HCT116 (cell line): ENCODE results near the gene ERC1. TPM values are rescaled to one million over a fixed set of nuclear protein-coding genes. Genes with fewer than 3 reads are reported as not detected.

Experiments
- ATAC-seq: fragments of 200-7000 bp; cut with Tn5 transposase; 2 replicates; pipeline ENCODE4 v1.9.1; 2020; ENCODE audit warnings: mild to moderate bottlenecking, moderate library complexity
- BruUV-seq: library from RNA; stranded (reverse); fragments of 400-500 nt; replicated peaks from 2 replicates; lab custom pipeline; 2021; lab: Mats Ljungman, UMichigan
- CTCF ChIA-PET: fragments of 300-600 bp; sonication (Branson Sonifier 250); formaldehyde crosslinking; loops from one replicate; lab custom pipeline; 2021; ENCODE audit warnings: antibody characterized with exemption; lab: Charles Lee
- POLR2A ChIA-PET: fragments of 300-600, 350-600 bp; sonication (Branson Sonifier 250); formaldehyde crosslinking; loops from one replicate; lab custom pipeline; 2021; ENCODE audit warnings: antibody characterized with exemption; lab: Charles Lee
- RAD21 ChIA-PET, 2 experiments: fragments of 300-600 bp; sonication (Branson Sonifier 250); formaldehyde crosslinking; loops; one replicate each; lab custom pipeline; 2023; ENCODE audit warnings: low total read pairs in 2 of 2; ENCODE audit not compliant: uncharacterized antibody in 2 of 2, unreplicated experiment in 2 of 2, low non-redundant PET in 1 of 2; lab: Charles Lee
- DNase-seq: peaks from one replicate; pipeline ENCODE4 v3.0.0-alpha.2; 2010; ENCODE audit warnings: low read depth, low spot score
- H2AFZ ChIP-seq: fragments of 200-600 bp; shearing (Covaris generic), sonication (generic); 2 replicates; pipeline ENCODE4 v1.6.1; 2017; ENCODE audit warnings: low read depth, mixed run types, mixed read lengths, antibody characterized with exemption, low read length; ENCODE audit not compliant: poor library complexity, severe bottlenecking
- H3K27ac ChIP-seq: 2 replicates; pipeline ENCODE4 v1.5.1; 2012; ENCODE audit warnings: low read depth, low read length
- H3K27me3 ChIP-seq: fragments of 200-600 bp; sonication (generic); 2 replicates; pipeline ENCODE4 v1.6.1; 2016; ENCODE audit warnings: mixed run types, low read length, mixed read lengths; ENCODE audit not compliant: insufficient read depth
- H3K36me3 ChIP-seq, 2 experiments: fragments of 200-500 bp in 1 of 2; fragments of 200-600 bp in 1 of 2; sonication (Bioruptor generic) in 1 of 2; sonication (generic) in 1 of 2; 2 replicates each; pipeline versions ENCODE4 v1.5.1 to v1.6.1; 2014 to 2016; ENCODE audit warnings: low read length in 2 of 2, inconsistent platforms in 1 of 2, mixed read lengths in 1 of 2, mixed run types in 1 of 2; ENCODE audit not compliant: insufficient read depth in 2 of 2, control insufficient read depth in 1 of 2
- H3K4me1 ChIP-seq, 2 experiments: fragments of 200-600 bp in 1 of 2; sonication (generic) in 1 of 2; 2 replicates each; pipeline versions ENCODE4 v1.5.1 to v1.6.1; 2012 to 2017; ENCODE audit warnings: low read length in 2 of 2, inconsistent platforms in 1 of 2, mild to moderate bottlenecking in 1 of 2, mixed read lengths in 1 of 2, mixed run types in 1 of 2, moderate library complexity in 1 of 2; ENCODE audit not compliant: insufficient read depth in 2 of 2, control insufficient read depth in 1 of 2
- H3K4me2 ChIP-seq: fragments of 200-600 bp; sonication (generic); 2 replicates; pipeline ENCODE4 v1.6.1; 2017; ENCODE audit warnings: mixed run types, low read length, mixed read lengths
- H3K4me3 ChIP-seq, 2 experiments: fragments of 200-600 bp in 1 of 2; sonication (generic) in 1 of 2; replicated peaks in 1 of 2; 2 replicates each; pipeline ENCODE4 v1.5.1; 2011 to 2016; ENCODE audit warnings: low read length in 2 of 2, control low read depth in 1 of 2, low read depth in 1 of 2, mild to moderate bottlenecking in 1 of 2, mixed read lengths in 1 of 2, mixed run types in 1 of 2
- H3K79me2 ChIP-seq: fragments of 200-600 bp; sonication (generic); 2 replicates; pipeline ENCODE4 v1.6.1; 2017; ENCODE audit warnings: mild to moderate bottlenecking, mixed run types, low read length, moderate library complexity, mixed read lengths; ENCODE audit not compliant: insufficient read depth
- H3K9ac ChIP-seq: fragments of 200-600 bp; sonication (generic); 2 replicates; pipeline ENCODE4 v1.6.1; 2016; ENCODE audit warnings: low read length, mixed read lengths
- H3K9me2 ChIP-seq: fragments of 200-600 bp; sonication (generic), shearing (Covaris generic); 2 replicates; pipeline ENCODE4 v1.6.1; 2017; ENCODE audit warnings: mixed run types, mild to moderate bottlenecking, moderate library complexity; ENCODE audit not compliant: insufficient read depth
- H3K9me3 ChIP-seq, 2 experiments: fragments of 200-500 bp in 1 of 2; fragments of 200-600 bp in 1 of 2; sonication (Bioruptor generic) in 1 of 2; sonication (generic) in 1 of 2; 2 replicates each; pipeline ENCODE4 v1.6.1; 2014 to 2017; ENCODE audit warnings: low read length in 2 of 2, mixed read lengths in 2 of 2, inconsistent platforms in 1 of 2, low read depth in 1 of 2, mild to moderate bottlenecking in 1 of 2, mixed run types in 1 of 2, moderate library complexity in 1 of 2; ENCODE audit not compliant: control insufficient read depth in 1 of 2, insufficient read depth in 1 of 2
- H4K20me1 ChIP-seq: fragments of 200-600 bp; sonication (generic), shearing (Covaris generic); 2 replicates; pipeline ENCODE4 v1.6.1; 2017; ENCODE audit warnings: mixed run types, mild to moderate bottlenecking, moderate library complexity; ENCODE audit not compliant: insufficient read depth
- CEBPB ChIP-seq: IDR thresholded peaks from 2 replicates; pipeline ENCODE4 v1.6.1; 2012; ENCODE audit warnings: low read depth
- EGR1 ChIP-seq: IDR thresholded peaks from 2 replicates; pipeline ENCODE4 v1.6.1; 2012; ENCODE audit warnings: low read depth
- MAX ChIP-seq: IDR thresholded peaks from 2 replicates; pipeline ENCODE4 v1.6.1; 2012
- POLR2AphosphoS5 ChIP-seq: IDR thresholded peaks from 2 replicates; pipeline ENCODE4 v1.6.1; 2011; ENCODE audit warnings: mild to moderate bottlenecking, low read depth, low read length, moderate library complexity
- RAD21 ChIP-seq: IDR thresholded peaks from 2 replicates; pipeline ENCODE4 v1.6.1; 2012; ENCODE audit warnings: low read depth, mild to moderate bottlenecking
- REST ChIP-seq: IDR thresholded peaks from 2 replicates; pipeline ENCODE4 v1.6.1; 2012; ENCODE audit warnings: low read depth
- SIN3A ChIP-seq: IDR thresholded peaks from 2 replicates; pipeline ENCODE4 v1.6.1; 2012; ENCODE audit warnings: low read depth
- SP1 ChIP-seq: IDR thresholded peaks from 2 replicates; pipeline ENCODE4 v1.6.1; 2012; ENCODE audit warnings: low read depth
- ZFX ChIP-seq: fragments of 450-650 bp; IDR thresholded peaks from 2 replicates; pipeline ENCODE4 v1.6.1; 2017
- intact Hi-C: fragments of 100-400 bp; cut with micrococcal nuclease; formaldehyde crosslinking; loops from 2 replicates; pipeline ENCODE4 v1.10.0; 2022
- total RNA-seq: library from RNA; stranded (reverse); gene quantifications from one replicate; pipeline ENCODE4 v1.2.1, GENCODE V29; 2021; ENCODE audit not compliant: unreplicated experiment
- TF ChIP-seq, protein P1 (sequence below): IDR thresholded peaks from 2 replicates; pipeline ENCODE4 v1.6.1; 2011; ENCODE audit warnings: mild to moderate bottlenecking, low read length, moderate library complexity; ENCODE audit not compliant: insufficient replicate concordance; ENCODE audit errors: extremely low read depth
- TF ChIP-seq, protein P2 (sequence below): IDR thresholded peaks from 2 replicates; pipeline ENCODE4 v1.6.1; 2012
- TF ChIP-seq, protein P3 (sequence below), 3 experiments: fragments of 200-600 bp in 1 of 3; sonication (generic) in 1 of 3; IDR thresholded peaks in 2 of 3; conservative IDR thresholded peaks in 1 of 3; 2 replicates each; pipeline ENCODE4 v1.5.1; 2012 to 2017; ENCODE audit warnings: low read depth in 2 of 3, low read length in 2 of 3, antibody characterized with exemption in 1 of 3, borderline replicate concordance in 1 of 3, control low read depth in 1 of 3, mild to moderate bottlenecking in 1 of 3, mixed read lengths in 1 of 3, mixed run types in 1 of 3, moderate library complexity in 1 of 3; ENCODE audit not compliant: insufficient read depth in 1 of 3

Gene ERC1
- total RNA-seq, 1 experiment from 2014 or later = 41.9 TPM

GRCh38 chr12:1453810-1454209 is 462.8 kb downstream of the ERC1 start:
- Histone ChIP-seq H4K20me1 (no peaks in the 10 kb centered on the region), H3K27ac (no peak overlapping the region), H3K4me1 (peaks cover 0 to 3% of the 10 kb centered on the region in 2 experiments; a peak in 1 of 4 replicates), H3K9ac (no peak overlapping the region), H3K36me3 (no peaks in the 10 kb centered on the region), H3K9me2 (no peaks in the 10 kb centered on the region), H3K79me2 (no peaks in the 10 kb centered on the region), H3K9me3 (no peaks in the 10 kb centered on the region), H3K27me3 (no peaks in the 10 kb centered on the region), H2AFZ (no peak overlapping the region), H3K4me2 (no peak overlapping the region), H3K4me3 (no peak overlapping the region)
- intact Hi-C loops = no loop called here
- BruUV-seq = no TSS peak
- DNase-seq (no peak), ATAC-seq (no peak)
- RAD21 ChIA-PET = no interaction called here
- POLR2A ChIA-PET = no interaction called here
- no peak for TF ChIP-seq MAX
- no peak for TF ChIP-seq REST
- no peak for TF ChIP-seq SP1
- no peak for TF ChIP-seq SIN3A
- TF ChIP-seq, protein P1, sequence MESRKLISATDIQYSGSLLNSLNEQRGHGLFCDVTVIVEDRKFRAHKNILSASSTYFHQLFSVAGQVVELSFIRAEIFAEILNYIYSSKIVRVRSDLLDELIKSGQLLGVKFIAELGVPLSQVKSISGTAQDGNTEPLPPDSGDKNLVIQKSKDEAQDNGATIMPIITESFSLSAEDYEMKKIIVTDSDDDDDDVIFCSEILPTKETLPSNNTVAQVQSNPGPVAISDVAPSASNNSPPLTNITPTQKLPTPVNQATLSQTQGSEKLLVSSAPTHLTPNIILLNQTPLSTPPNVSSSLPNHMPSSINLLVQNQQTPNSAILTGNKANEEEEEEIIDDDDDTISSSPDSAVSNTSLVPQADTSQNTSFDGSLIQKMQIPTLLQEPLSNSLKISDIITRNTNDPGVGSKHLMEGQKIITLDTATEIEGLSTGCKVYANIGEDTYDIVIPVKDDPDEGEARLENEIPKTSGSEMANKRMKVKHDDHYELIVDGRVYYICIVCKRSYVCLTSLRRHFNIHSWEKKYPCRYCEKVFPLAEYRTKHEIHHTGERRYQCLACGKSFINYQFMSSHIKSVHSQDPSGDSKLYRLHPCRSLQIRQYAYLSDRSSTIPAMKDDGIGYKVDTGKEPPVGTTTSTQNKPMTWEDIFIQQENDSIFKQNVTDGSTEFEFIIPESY = no peak
- TF ChIP-seq, protein P2, sequence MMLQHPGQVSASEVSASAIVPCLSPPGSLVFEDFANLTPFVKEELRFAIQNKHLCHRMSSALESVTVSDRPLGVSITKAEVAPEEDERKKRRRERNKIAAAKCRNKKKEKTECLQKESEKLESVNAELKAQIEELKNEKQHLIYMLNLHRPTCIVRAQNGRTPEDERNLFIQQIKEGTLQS = no peak
- no peak for TF ChIP-seq POLR2AphosphoS5
- TF ChIP-seq RAD21 = no peak
- TF ChIP-seq, protein P3, sequence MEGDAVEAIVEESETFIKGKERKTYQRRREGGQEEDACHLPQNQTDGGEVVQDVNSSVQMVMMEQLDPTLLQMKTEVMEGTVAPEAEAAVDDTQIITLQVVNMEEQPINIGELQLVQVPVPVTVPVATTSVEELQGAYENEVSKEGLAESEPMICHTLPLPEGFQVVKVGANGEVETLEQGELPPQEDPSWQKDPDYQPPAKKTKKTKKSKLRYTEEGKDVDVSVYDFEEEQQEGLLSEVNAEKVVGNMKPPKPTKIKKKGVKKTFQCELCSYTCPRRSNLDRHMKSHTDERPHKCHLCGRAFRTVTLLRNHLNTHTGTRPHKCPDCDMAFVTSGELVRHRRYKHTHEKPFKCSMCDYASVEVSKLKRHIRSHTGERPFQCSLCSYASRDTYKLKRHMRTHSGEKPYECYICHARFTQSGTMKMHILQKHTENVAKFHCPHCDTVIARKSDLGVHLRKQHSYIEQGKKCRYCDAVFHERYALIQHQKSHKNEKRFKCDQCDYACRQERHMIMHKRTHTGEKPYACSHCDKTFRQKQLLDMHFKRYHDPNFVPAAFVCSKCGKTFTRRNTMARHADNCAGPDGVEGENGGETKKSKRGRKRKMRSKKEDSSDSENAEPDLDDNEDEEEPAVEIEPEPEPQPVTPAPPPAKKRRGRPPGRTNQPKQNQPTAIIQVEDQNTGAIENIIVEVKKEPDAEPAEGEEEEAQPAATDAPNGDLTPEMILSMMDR (IDR thresholded peaks at IDR 0.05 in 2 of 3, conservative IDR thresholded peaks at IDR 0.05 in 1 of 3; ENCODE audit: borderline replicate concordance in 1 of 3, insufficient read depth in 1 of 3, low read depth in 2 of 3, low read length in 2 of 3) = no peak
- no peak for TF ChIP-seq EGR1
- TF ChIP-seq CEBPB = no peak
- no peak for TF ChIP-seq ZFX
- CTCF ChIA-PET = no interaction called here
